Lung (tissue), 12 donors: ENCODE data around the gene BFSP1. TPM values are rescaled to one million over a fixed set of nuclear protein-coding genes. Genes with fewer than 3 reads are reported as not detected.

Experiments used
- ATAC-seq: fragments of 200-7000 bp; cut with Tn5 transposase; one replicate; pipeline ENCODE4 v1.9.1; 2020; ENCODE audit warnings: moderate number of reproducible peaks; ENCODE audit not compliant: insufficient read depth, low FRiP score
- DNase-seq, 3 donors: peaks; one replicate each; pipeline ENCODE4 v3.0.0-alpha.2; 2013 to 2017
- H3K27ac ChIP-seq, 2 donors: one replicate each; pipeline ENCODE4 v1.5.1; 2013; ENCODE audit warnings: mild to moderate bottlenecking in 2 of 2, moderate library complexity in 2 of 2, control low read depth in 1 of 2, inconsistent platforms in 1 of 2, low read depth in 1 of 2, low read length in 1 of 2
- H3K27me3 ChIP-seq, 3 donors: one replicate each; pipeline ENCODE4 v1.5.1; 2013; ENCODE audit warnings: low read length in 2 of 3; ENCODE audit not compliant: control insufficient read depth in 3 of 3, insufficient read depth in 3 of 3
- H3K36me3 ChIP-seq, 4 donors: one replicate each; pipeline ENCODE4 v1.5.1; 2013; ENCODE audit warnings: low read length in 4 of 4, mild to moderate bottlenecking in 1 of 4, moderate library complexity in 1 of 4; ENCODE audit not compliant: control insufficient read depth in 4 of 4, insufficient read depth in 4 of 4
- H3K4me1 ChIP-seq, 5 donors: one replicate each; pipeline ENCODE4 v1.5.1; 2013; ENCODE audit warnings: low read length in 5 of 5, mild to moderate bottlenecking in 2 of 5, moderate library complexity in 1 of 5; ENCODE audit not compliant: control insufficient read depth in 5 of 5, insufficient read depth in 5 of 5
- H3K4me3 ChIP-seq: one replicate; pipeline ENCODE4 v1.5.1; 2013; ENCODE audit warnings: mild to moderate bottlenecking, control low read depth, moderate library complexity
- H3K9ac ChIP-seq, 2 donors: one replicate each; pipeline ENCODE4 v1.5.1; 2013; ENCODE audit warnings: low read length in 2 of 2, control low read depth in 1 of 2; ENCODE audit not compliant: insufficient read depth in 1 of 2
- H3K9me3 ChIP-seq, 4 donors: one replicate each; pipeline ENCODE4 v1.5.1; 2013; ENCODE audit warnings: low read length in 3 of 4, mild to moderate bottlenecking in 1 of 4, moderate library complexity in 1 of 4; ENCODE audit not compliant: control insufficient read depth in 4 of 4, insufficient read depth in 3 of 4
- CTCF ChIP-seq: IDR thresholded peaks from 2 replicates; pipeline ENCODE4 v1.5.1; 2012; ENCODE audit warnings: mild to moderate bottlenecking; ENCODE audit errors: control extremely low read depth, extremely low read depth
- WGBS, 2 donors: extraction: QIAGEN DNeasy Blood & Tissue Kit; methylation state at CpG; one replicate each; pipeline ENCODE4 v1.1.7; 2013; 5-methylcytosine and 5-hydroxymethylcytosine counted together
- polyA plus RNA-seq, 2 donors: library from polyadenylated mRNA; stranded (reverse); fragments of 200-250 nt; gene quantifications; one replicate each; pipeline ENCODE4 v1.2.1, GENCODE V29; 2013
- total RNA-seq, 2 donors: library from RNA; depleted of rRNA in 1 of 2; stranded (reverse); fragments of >200 nt in 1 of 2; gene quantifications; one replicate each; pipeline ENCODE4 v1.2.1, GENCODE V29; 2014 to 2021
- donor health status: control.
- donor health status: control.
- donor health status: Bipolar disorder and iron deficiency.
- donor health status: healthy.
- donor health status: DM: yes; HTN: yes; CAD: no.

BFSP1 gene
- total and polyA plus RNA-seq, 4 donors: 0.65 to 2.8 (median 1.8) TPM

- 76 to 80% methylated on average over 3 of the region's 3 CpGs for WGBS, 2 donors
- DNase-seq (no peak), ATAC-seq (no peak)
- H3K4me1 ChIP-seq: peaks cover 0 to 23% (median 9%) of the 10 kb centered on the region in 5 donors
- H3K27ac ChIP-seq: no peak overlapping the region
- no peaks in the 10 kb centered on the region for H3K9me3 ChIP-seq
- no peak for TF ChIP-seq CTCF
- no peaks in the 10 kb centered on the region for H3K27me3 ChIP-seq
- no peak overlapping the region for H3K9ac ChIP-seq
- no peak overlapping the region for H3K4me3 ChIP-seq
- no peaks in the 10 kb centered on the region for H3K36me3 ChIP-seq
Measured at GRCh38 chr20:17537959-17538358, 6.8 kb upstream of the BFSP1 start.

DNA sequence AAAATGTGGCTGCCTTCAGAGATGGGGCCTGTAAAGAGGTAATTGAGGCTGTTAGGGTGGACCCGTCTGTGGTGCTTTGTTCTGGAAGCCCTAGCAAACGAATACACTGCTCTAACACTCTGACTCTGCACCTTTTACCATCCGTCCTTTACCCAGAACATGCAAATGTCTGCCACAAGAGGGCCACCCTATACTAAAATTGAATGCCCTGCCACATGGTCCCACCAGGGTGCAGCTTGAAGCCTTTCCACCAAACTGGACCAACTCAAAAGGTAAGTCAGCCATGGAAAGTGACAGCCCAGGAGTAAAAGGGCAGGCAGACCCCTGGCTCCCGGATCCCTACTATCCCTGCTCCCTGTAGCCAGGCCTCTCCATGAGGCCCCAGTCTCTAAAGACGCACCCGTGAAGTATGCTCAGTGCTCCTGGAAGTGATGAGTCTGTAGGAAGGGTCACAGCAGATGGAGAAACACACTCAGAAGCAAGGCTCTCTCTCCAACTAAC, 5.8 kb upstream of the BFSP1 start:
- peaks cover 0 to 13% (median 9%) of the 10 kb centered on the region in 5 donors for H3K4me1 ChIP-seq
- H3K27ac ChIP-seq: no peak overlapping the region
- H3K4me3 ChIP-seq: no peak overlapping the region
- H3K9me3 ChIP-seq: no peaks in the 10 kb centered on the region
- DNase-seq: peak; percentile 80 to 86 (median 84)
- peak; percentile 97 for TF ChIP-seq CTCF
- no peaks in the 10 kb centered on the region for H3K27me3 ChIP-seq
- H3K36me3 ChIP-seq: no peaks in the 10 kb centered on the region
- WGBS, 2 donors: 32 to 37% methylated on average over 6 of the region's 6 CpGs
- H3K9ac ChIP-seq: no peak overlapping the region
- peak; percentile 80 for ATAC-seq

DNA sequence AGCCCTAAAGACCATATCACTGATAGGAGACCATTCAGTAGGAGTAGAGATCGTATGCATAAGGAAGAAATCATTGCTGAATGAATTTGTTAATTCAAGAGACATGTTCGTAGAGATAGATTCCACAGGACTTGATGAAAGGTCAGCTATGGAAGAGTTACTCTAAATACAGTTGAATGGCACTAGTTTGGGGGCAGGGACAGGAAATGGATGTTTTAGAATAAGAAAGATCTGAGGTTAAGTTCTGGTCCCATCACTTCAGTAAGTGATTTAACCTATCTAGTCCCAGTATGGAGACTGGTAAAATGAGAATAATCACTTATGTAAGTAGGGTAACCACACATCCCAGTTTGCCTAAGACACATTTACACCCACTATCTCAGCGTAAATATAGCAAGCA, 2.9 kb upstream of the BFSP1 start:
- no peak for DNase-seq
- 93% methylated on average over 3 of the region's 3 CpGs for WGBS, 2 donors

More for the DNA sequence above, 2.9 kb upstream of the BFSP1 start:
- ATAC-seq: no peak
- H3K4me3 ChIP-seq: no peak overlapping the region
- no peak overlapping the region for H3K9ac ChIP-seq
- H3K27me3 ChIP-seq: no peaks in the 10 kb centered on the region
- H3K27ac ChIP-seq: no peak overlapping the region
- no peaks in the 10 kb centered on the region for H3K9me3 ChIP-seq
- H3K4me1 ChIP-seq: peaks cover 0 to 10% (median 3%) of the 10 kb centered on the region in 5 donors
- TF ChIP-seq CTCF: no peak
- no peaks in the 10 kb centered on the region for H3K36me3 ChIP-seq
